NCI-H526 (cell line): ENCODE measurements around the gene TRIM40.

Experiments
- DNase-seq, 2 experiments: peaks; one replicate each; lab custom pipeline; 2025; lab: John Stamatoyannopoulos, UW

The TRIM40 gene

GRCh38 chr6:30149234-30149633, 13.3 kb downstream of the TRIM40 start:
- DNase-seq: no peak

DNA sequence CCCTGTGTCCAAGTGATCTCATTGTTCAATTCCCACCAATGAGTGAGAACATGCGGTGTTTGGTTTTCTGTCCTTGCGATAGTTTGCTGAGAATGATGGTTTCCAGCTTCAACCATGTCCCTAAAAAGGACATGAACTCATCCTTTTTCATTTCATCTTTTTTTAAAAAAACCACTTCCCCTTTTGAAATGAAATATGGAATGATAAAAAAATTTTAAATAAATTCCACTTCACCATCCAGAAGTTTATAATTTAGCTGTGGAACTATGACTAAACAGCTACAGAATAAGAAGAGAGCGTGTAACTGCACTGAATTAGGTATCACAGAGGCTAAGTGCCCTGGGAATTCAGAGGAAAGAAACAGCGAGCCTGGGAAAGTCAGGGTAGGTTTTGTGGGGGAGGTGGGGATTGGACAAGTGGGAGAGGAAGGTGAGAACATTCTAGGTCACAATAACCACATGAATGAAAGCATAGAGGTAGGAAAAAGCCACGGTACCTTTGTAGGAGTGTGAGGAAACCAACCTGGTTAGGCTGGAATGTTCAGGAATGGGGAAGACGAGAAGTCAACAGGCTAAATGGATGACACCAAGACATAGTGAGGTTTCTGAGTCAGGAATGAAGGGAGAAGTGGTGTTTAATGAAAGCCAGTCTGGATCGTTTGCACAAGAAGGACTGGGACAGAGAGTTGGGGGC, 14.1 kb downstream of the TRIM40 start:
- DNase-seq: no peak

GRCh38 chr6:30150671-30151395, 14.9 kb downstream of the TRIM40 start:
- DNase-seq: no peak

- DNase-seq: no peak
Observed at GRCh38 chr6:30151580-30151979, 15.6 kb downstream of the TRIM40 start.

DNA sequence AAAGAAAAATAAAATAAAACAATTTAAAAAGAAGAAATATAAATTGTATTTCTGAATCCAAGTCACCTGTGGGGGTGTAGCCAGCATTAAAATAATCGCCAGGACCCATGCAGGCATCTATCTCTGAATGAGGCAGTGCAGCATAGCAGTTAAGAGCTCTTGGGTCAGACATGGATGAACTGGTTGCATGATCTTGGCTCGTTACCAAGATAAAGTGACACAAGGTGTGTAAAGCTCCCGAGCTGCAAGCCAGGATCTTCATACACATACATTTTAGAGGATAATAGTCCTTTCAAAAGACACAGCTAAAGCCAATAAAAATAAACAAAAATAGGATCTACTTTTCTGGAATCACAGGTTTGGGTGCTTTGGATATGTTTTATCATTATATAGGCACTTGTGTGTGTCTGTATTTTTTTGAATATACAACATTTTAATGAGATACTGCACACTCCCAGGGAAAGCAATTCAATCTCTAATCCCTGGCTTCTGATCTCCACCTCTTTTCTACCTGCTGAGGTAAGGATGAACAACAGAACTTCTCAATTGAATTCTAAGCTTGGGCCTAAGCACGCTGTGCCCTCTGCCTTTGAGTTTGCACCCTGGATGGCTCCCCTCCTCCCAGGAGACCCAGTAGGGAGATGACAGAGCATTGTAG, 16.2 kb downstream of the TRIM40 start:
- no peak for DNase-seq

GRCh38 chr6:30152910-30153610, 17.1 kb downstream of the TRIM40 start:
- DNase-seq: no peak

DNA sequence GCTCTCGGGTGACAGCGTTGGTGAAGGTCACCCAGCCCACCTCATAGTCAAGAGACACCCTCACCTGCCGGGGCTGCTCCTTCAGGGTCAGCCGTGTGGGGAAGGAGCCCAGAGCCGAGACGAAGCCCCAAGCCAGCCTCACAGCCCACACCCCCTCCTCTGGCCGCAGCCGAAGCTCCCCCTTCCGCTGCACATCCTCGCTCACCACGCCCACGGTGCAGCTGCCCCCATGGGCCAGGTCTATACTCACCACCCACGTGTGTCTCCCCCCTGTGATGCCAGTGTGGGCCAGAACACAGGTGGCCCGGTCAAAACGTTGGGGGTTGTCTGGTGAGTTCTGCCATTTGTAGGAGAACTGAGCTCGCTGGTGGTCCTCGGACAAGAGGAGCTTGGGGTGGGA, 18.1 kb downstream of the TRIM40 start:
- DNase-seq: no peak

DNA sequence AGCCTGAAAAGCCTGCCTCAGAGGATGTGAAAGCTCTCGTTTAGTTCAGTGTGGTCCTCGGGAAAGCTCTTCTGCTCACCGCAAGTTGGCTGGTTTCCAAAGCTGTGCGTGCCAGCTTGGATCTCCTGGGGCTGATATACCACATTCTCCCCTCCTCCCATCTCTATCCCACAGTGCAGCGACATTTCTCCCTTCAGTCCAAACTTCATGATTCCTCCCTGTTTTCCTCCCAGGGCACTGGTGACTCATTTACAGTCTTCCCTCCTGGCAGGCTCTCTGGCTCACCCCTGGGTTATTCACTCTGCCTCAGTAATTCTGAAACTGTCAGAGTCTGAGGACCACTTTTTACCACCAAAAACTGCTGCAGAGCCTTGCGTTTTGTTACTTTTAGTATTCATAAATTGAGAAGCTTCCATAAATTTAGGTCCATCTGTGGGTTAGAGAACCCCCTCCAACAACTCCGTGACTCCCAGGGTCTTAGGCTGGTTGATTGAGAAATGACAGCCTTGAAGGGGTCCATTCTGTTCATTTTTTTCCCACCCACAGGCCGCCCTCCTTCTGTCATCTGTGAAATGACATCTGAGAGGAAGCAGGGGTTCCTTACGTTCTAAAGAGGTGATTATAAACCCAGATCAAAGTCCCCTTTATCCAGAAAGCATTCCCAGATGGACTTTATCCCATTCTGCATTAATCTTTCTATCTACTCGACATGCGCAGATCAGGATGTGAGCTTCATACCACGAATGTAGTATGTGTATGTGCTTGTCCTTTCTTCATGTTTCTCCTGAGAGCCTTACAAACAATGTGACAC, 19.0 kb downstream of the TRIM40 start:
- DNase-seq: peak in 1 of 2 experiments; percentile 24

- no peak for DNase-seq
Observed at GRCh38 chr6:30155520-30156261, 19.8 kb downstream of the TRIM40 start.

- DNase-seq: no peak
Observed at GRCh38 chr6:30156262-30156599, 20.3 kb downstream of the TRIM40 start.

- no peak for DNase-seq
Observed at GRCh38 chr6:30156774-30157173, 20.8 kb downstream of the TRIM40 start.

GRCh38 chr6:30157581-30157980, 21.6 kb downstream of the TRIM40 start:
- DNase-seq: no peak

DNA sequence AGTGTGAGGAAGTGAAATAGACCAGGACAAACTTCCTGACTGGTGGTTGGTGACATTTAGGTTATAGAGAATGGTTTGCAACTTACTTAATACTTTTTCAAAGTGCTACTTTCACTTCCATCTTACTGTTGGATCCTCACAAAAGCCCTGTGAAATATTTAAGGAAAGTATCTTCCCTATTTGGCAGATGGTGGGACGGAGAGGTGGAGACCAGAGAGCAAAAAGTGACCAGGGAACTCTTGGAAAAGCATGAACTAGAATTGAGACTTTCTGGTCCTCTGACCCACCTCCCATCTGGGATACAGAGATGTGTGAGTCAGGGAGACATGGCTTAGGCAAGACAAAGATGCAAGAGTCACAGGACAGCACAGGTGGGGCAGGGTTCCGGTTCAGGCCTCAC, 22.1 kb downstream of the TRIM40 start:
- no peak for DNase-seq

GRCh38 chr6:30158475-30159040, 22.6 kb downstream of the TRIM40 start:
- DNase-seq: no peak

DNA sequence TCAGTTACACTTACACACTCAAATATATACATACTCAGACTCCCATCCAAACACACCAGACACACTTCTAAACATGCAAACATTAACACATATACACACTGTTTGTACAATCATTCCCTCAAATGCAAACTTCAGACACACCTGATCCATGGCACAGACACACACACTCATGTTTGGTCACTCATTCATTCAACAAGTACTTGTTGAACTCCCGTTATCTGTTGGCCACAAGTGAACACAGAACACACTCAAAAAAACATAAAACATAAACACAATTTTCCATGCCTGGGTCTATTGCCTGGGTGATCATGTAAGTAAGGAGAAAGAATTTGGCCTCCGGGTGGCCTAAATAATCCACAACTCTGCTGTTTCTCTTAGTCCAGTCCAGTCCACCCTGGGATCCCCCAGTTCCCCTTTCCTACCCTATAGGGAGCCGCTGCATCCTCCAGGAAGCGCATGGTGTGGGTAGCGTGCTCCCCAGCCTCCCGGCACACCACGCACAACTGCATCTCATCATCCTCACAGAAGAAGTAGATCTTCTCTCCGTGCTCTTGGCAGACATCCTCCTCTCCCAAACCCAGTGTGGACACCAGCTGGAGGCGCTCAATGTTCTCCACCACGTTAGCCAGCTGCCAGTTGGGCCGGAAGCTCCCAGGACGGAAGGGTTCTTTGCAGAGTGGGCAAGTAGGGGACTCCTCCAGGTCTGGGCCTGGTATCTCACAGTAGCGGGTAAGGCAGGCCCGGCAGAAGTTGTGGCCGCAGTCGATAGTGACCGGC, 24.3 kb downstream of the TRIM40 start:
- DNase-seq: no peak

DNA sequence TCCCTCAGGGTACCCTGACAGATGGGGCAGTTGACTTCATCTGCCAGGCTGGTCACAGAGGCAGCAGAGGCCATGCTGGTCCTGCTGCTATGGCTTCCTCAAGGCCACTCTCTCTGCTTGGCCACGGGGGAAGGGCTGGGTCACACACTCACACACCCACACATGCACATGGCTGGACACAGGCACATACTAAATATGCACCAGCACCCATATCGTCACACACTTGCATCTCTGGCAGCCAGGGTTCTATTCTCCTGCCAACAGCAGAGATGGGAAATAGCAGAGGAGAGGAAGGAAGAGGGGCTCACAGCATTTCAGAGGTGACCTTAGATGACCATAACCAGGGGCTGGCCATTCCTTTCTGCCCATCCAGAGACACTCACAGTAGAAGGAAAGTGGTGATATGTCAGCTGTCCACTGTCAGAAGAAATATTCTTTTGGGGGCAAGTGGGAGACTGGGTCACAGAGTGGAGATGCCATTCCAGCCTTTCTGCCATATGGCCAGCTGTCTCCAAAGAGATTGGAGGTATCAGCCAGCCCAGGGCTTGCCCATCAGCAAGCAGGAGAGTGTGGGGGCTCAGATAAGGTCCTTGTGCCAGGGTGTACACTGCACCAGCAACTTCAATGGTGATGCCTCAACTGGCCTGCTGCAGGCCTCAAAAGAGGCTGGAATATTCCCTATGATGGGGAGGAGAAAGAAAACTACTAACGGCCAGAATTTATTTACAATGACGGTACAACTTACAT, 25.0 kb downstream of the TRIM40 start, which contains the start of gene TRIM10:
Gene TRIM10, minus strand, starts transcription at position 427 of the 747 bp plus-strand sequence. Its CDS starts 353 bp downstream, at position 74.
- DNase-seq: no peak

DNA sequence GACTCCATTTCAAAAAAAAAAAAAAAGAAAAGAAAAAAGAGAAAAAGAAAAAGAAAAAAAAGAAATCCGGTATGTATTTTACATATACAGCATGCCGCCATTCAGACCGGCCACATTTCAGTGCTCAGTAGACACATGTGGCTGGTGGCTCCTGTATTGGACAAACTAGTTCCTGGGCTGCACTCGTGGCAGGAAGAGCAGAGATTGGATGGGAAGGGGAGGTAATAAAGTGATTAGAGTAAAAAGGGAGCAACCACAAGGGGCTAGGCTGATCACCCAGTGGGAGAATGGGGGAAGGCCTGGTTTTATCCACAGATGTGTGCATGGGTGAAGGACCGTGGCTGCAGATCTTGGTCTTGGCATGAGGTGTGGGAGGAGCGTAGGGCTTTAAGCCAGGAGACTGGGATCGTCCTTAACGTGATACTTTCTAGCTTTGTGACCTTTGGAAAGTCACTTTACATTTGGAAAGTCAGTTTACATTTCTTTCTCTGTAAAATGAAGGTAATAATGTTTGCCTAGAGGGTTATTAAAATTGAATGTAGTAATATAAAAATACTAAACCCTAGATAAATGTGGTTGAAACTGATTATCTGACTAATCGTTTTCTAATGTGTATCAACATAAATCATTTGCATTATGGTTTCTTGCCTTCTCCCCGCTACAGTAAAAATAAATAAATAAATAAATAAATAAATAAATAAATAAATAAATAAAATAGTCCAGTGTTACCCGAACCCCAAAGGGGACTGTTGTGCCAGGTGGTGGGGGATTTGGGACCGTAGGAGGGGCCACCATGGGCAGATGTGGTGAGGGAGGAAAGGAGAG, 26.5 kb downstream of the TRIM40 start:
- DNase-seq: no peak
